ENCODE data around the gene DGAT2L6. TPM values are rescaled to one million over a fixed set of nuclear protein-coding genes. Genes with fewer than 3 reads are reported as not detected.

DGAT2L6 gene
- polyA plus RNA-seq, 1 donor from 2014 or later: not detected

DNA sequence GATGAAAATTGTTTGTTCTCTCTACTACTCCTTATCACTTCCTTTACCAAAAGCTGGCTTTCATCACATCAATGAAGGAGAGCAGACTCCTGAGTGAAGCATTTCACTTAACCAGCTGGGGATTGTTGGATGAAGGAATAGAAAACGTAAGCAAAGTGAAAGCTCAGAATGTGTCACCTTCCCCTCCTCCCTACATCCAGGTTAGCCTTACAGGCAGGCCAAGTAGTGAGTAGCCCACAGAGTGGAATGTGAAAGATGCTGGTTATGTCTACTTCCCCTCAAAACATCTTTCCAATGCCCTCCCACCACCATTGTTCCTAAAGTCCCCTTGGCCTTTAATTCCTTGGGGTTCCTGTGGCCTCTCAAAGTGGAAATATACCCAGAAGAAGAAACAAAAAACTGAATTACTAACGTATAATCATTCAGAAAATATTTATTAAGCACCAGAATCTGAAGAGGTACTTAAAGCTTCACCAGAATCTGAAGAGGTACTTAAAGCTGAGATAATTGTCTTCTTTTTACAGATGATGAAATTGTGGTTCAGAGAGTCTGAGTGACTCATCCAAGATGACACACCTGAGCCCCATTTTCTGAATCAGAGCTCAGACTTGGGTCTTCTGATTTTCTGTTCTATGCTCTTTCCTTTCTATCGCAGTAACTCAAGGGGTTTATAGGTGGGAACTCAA lies 76.2 kb downstream of the DGAT2L6 start:
- Histone ChIP-seq H3K4me3 (ENCODE audit: low read length) (no peak overlapping the region), H3K27ac (ENCODE audit: low read length) (no peak overlapping the region), H3K9ac (ENCODE audit: low read length) (no peak overlapping the region), H3K36me3 (ENCODE audit: insufficient read depth, low read length) (no peaks in the 10 kb centered on the region), H3K9me3 (ENCODE audit: low read length) (no peaks in the 10 kb centered on the region), H2AFZ (ENCODE audit: low read depth, low read length) (no peak overlapping the region), H3K4me2 (ENCODE audit: low read length) (no peak overlapping the region), H3K27me3 (ENCODE audit: insufficient read depth, low read depth, low read length) (no peaks in the 10 kb centered on the region), H3F3A (ENCODE audit: insufficient read depth, low read length, poor library complexity, severe bottlenecking) (no peaks in the 10 kb centered on the region), H4K20me1 (ENCODE audit: insufficient read depth) (no peaks in the 10 kb centered on the region), H3K9me2 (ENCODE audit: insufficient read depth, low read length) (no peaks in the 10 kb centered on the region), H3K79me2 (replicated peaks; ENCODE audit: insufficient read depth, low read length) (no peaks in the 10 kb centered on the region)
- TF ChIP-seq EZH2 (IDR thresholded peaks at IDR 0.05; ENCODE audit: borderline replicate concordance, insufficient read depth, low read length, poor library complexity, severe bottlenecking) (no peak), MXI1 (conservative IDR thresholded peaks at IDR 0.05; ENCODE audit: poor library complexity, severe bottlenecking) (no peak), RAD21 (conservative IDR thresholded peaks at IDR 0.05) (no peak), SMC3 (conservative IDR thresholded peaks at IDR 0.05; ENCODE audit: poor library complexity) (no peak), EP300 (conservative IDR thresholded peaks at IDR 0.05; ENCODE audit: poor library complexity, severe bottlenecking) (no peak), TAF1 (IDR thresholded peaks at IDR 0.05; ENCODE audit: low read depth) (no peak), POLR2AphosphoS5 (IDR thresholded peaks at IDR 0.05) (no peak)
- TF ChIP-seq, protein P1, sequence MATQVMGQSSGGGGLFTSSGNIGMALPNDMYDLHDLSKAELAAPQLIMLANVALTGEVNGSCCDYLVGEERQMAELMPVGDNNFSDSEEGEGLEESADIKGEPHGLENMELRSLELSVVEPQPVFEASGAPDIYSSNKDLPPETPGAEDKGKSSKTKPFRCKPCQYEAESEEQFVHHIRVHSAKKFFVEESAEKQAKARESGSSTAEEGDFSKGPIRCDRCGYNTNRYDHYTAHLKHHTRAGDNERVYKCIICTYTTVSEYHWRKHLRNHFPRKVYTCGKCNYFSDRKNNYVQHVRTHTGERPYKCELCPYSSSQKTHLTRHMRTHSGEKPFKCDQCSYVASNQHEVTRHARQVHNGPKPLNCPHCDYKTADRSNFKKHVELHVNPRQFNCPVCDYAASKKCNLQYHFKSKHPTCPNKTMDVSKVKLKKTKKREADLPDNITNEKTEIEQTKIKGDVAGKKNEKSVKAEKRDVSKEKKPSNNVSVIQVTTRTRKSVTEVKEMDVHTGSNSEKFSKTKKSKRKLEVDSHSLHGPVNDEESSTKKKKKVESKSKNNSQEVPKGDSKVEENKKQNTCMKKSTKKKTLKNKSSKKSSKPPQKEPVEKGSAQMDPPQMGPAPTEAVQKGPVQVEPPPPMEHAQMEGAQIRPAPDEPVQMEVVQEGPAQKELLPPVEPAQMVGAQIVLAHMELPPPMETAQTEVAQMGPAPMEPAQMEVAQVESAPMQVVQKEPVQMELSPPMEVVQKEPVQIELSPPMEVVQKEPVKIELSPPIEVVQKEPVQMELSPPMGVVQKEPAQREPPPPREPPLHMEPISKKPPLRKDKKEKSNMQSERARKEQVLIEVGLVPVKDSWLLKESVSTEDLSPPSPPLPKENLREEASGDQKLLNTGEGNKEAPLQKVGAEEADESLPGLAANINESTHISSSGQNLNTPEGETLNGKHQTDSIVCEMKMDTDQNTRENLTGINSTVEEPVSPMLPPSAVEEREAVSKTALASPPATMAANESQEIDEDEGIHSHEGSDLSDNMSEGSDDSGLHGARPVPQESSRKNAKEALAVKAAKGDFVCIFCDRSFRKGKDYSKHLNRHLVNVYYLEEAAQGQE (IDR thresholded peaks at IDR 0.05; ENCODE audit: borderline replicate concordance): no peak
- TF ChIP-seq, protein P2, sequence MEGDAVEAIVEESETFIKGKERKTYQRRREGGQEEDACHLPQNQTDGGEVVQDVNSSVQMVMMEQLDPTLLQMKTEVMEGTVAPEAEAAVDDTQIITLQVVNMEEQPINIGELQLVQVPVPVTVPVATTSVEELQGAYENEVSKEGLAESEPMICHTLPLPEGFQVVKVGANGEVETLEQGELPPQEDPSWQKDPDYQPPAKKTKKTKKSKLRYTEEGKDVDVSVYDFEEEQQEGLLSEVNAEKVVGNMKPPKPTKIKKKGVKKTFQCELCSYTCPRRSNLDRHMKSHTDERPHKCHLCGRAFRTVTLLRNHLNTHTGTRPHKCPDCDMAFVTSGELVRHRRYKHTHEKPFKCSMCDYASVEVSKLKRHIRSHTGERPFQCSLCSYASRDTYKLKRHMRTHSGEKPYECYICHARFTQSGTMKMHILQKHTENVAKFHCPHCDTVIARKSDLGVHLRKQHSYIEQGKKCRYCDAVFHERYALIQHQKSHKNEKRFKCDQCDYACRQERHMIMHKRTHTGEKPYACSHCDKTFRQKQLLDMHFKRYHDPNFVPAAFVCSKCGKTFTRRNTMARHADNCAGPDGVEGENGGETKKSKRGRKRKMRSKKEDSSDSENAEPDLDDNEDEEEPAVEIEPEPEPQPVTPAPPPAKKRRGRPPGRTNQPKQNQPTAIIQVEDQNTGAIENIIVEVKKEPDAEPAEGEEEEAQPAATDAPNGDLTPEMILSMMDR (IDR thresholded peaks at IDR 0.05; ENCODE audit: poor library complexity, severe bottlenecking): no peak

DNA sequence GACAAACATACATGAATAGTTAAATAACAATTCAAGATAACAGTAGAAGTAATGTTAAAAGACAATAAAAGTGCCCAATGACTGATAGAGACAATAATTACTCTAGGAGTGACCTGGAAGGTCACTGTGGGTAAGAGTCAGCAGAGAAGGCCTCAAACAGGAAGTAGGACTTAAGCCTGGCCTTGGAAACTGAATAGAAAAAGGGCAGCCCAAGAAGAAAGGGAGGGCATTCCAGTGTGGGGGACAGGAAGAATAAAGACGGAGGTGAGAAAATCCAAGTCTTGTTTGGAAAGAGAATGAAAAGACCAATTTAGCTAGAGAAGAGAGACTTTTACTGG lies 76.7 kb downstream of the DGAT2L6 start:
- H3K79me2 ChIP-seq (replicated peaks; ENCODE audit: insufficient read depth, low read length): no peaks in the 10 kb centered on the region
- no peak overlapping the region for H3K4me2 ChIP-seq (ENCODE audit: low read length)
- H3K9me3 ChIP-seq (ENCODE audit: low read length): no peaks in the 10 kb centered on the region
- TF ChIP-seq MXI1 (conservative IDR thresholded peaks at IDR 0.05; ENCODE audit: poor library complexity, severe bottlenecking) (no peak), TAF1 (IDR thresholded peaks at IDR 0.05; ENCODE audit: low read depth) (no peak), RAD21 (conservative IDR thresholded peaks at IDR 0.05) (no peak), POLR2AphosphoS5 (IDR thresholded peaks at IDR 0.05) (no peak), EZH2 (IDR thresholded peaks at IDR 0.05; ENCODE audit: borderline replicate concordance, insufficient read depth, low read length, poor library complexity, severe bottlenecking) (no peak), EP300 (conservative IDR thresholded peaks at IDR 0.05; ENCODE audit: poor library complexity, severe bottlenecking) (no peak), SMC3 (conservative IDR thresholded peaks at IDR 0.05; ENCODE audit: poor library complexity) (no peak)
- TF ChIP-seq, protein P1 (IDR thresholded peaks at IDR 0.05; ENCODE audit: borderline replicate concordance): no peak
- TF ChIP-seq, protein P2 (IDR thresholded peaks at IDR 0.05; ENCODE audit: poor library complexity, severe bottlenecking): no peak
- no peaks in the 10 kb centered on the region for H3F3A ChIP-seq (ENCODE audit: insufficient read depth, low read length, poor library complexity, severe bottlenecking)
- H3K9ac ChIP-seq (ENCODE audit: low read length): no peak overlapping the region
- H4K20me1 ChIP-seq (ENCODE audit: insufficient read depth): no peaks in the 10 kb centered on the region
- H3K27ac ChIP-seq (ENCODE audit: low read length): no peak overlapping the region
- no peak overlapping the region for H3K4me3 ChIP-seq (ENCODE audit: low read length)
- no peaks in the 10 kb centered on the region for H3K36me3 ChIP-seq (ENCODE audit: insufficient read depth, low read length)
- H3K9me2 ChIP-seq (ENCODE audit: insufficient read depth, low read length): no peaks in the 10 kb centered on the region
- no peaks in the 10 kb centered on the region for H3K27me3 ChIP-seq (ENCODE audit: insufficient read depth, low read depth, low read length)
- H2AFZ ChIP-seq (ENCODE audit: low read depth, low read length): no peak overlapping the region
